ENCODE results near the gene CYP2W1.

- no peak for TF ChIP-seq CTCF (IDR thresholded peaks at IDR 0.05; ENCODE audit: extremely low read depth in 1 of 2, insufficient read depth in 1 of 2, low read depth in 1 of 2, low read length in 2 of 2)
- TF ChIP-seq POLR2AphosphoS5 (IDR thresholded peaks at IDR 0.05; ENCODE audit: insufficient read depth, low read depth, low read length): peak; percentile 82
- TF ChIP-seq POLR2A (IDR thresholded peaks at IDR 0.05; ENCODE audit: low read depth, low read length): peak; percentile 34
- TF ChIP-seq EZH2 (IDR thresholded peaks at IDR 0.05; ENCODE audit: borderline replicate concordance, low read depth, low read length, severe bottlenecking): no peak
Measured at GRCh38 chr7:1028044-1028770, 45.2 kb downstream of the CYP2W1 start.

Measured in endothelial cell of umbilical vein (primary cell).